GM06990 (cell line): ENCODE measurements around the gene ORAI2.

Experiments used
- DNase-seq: peaks from one replicate; pipeline ENCODE4 v3.0.0-alpha.2; 2011; ENCODE audit not compliant: insufficient read length; ENCODE audit errors: extremely low read depth
- H3K27me3 ChIP-seq: replicated peaks from 2 replicates; pipeline ENCODE4 v1.6.0; 2011; ENCODE audit warnings: low read length; ENCODE audit not compliant: control insufficient read depth, insufficient read depth
- H3K36me3 ChIP-seq: 2 replicates; pipeline ENCODE4 v1.5.1; 2011; ENCODE audit warnings: low read length; ENCODE audit not compliant: control insufficient read depth, insufficient read depth
- H3K4me3 ChIP-seq: replicated peaks from 2 replicates; pipeline ENCODE4 v1.5.1; 2011; ENCODE audit warnings: low read depth, mild to moderate bottlenecking, control low read depth, low read length
- CTCF ChIP-seq: IDR thresholded peaks from 2 replicates; pipeline ENCODE4 v1.5.1; 2011; ENCODE audit warnings: low read length, control low read depth, mild to moderate bottlenecking, inconsistent platforms; ENCODE audit not compliant: insufficient read depth, poor library complexity, severe bottlenecking

The ORAI2 gene

DNA sequence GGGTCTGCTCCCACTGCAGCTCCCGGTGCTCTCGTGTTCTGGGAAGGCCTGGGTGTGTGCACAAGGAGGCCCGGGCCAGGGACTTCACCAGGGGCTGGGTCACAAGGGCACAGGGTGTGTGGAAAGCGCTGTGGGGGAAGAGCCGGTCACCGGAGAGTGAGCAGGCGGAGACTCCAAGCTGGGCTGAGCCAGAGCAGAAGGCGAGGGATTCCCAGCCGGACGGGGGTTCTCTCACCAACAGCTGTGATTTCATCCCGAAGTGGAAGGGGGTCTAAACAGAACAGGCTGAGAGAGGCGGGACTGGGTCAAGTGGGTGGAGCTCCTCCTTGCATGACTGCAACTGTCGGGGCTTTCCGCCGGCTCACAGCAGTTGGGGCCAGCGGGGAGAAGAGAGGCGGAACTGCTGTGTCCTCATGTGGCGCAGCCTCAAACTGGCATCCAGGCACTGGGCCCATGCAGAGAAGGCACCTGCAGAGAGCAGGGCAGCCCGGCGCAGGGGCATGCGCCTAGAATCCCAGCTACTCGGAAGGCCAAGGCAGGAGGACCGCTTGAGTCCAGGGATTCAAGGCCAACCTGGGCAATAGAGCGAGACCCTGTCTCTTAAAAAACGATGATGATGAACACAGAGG, 7.6 kb upstream of the ORAI2 start:
- Histone ChIP-seq H3K27me3 (no peaks in the 10 kb centered on the region), H3K4me3 (peak overlapping the region; percentile 44)

DNA sequence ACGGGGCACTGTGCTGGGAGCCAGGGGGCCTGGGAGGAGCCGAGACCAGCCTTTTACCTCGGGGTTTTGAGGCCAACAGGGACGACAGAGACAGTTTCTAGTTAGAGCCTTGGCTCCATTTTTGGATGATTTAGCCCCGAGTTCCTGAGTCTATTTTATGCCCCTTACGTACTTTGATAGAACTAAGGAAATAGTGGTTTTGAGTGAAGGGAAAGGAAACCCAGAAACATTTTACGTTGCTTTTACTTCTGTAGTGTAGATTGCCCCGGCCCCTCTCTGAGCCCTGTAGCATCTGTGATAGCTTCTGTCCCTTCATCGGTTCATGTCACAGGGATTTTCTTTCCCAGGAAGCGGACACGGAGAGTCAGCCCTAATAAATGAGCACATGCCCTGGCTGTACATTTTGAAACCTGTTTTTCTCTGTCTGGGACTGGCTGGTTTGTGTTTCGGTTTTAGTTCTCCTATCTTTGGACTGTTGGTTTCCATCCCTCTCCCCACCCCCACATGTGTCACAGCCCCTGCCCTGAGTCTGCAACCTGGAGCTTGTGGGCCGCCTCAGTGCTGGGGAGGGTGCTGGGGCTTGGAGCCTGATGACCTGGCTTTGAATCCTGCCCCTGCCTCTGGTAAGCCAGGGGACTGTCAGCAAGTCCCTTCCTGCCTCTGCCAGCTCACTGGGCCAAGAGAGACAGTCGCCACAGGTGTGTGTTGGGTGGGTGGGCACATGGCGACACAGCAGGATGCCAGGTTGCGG, 6.9 kb upstream of the ORAI2 start:
- H3K4me3 ChIP-seq: peak overlapping the region; percentile 52
- peak; percentile 80 for DNase-seq
- H3K36me3 ChIP-seq: peaks cover 3% of the 10 kb centered on the region
- TF ChIP-seq CTCF: no peak
- no peaks in the 10 kb centered on the region for H3K27me3 ChIP-seq

More for the DNA sequence above, 7.6 kb upstream of the ORAI2 start:
- peaks cover 3% of the 10 kb centered on the region for H3K36me3 ChIP-seq
- no peak for TF ChIP-seq CTCF
- DNase-seq: peak; percentile 90

GRCh38 chr7:102427019-102427405, 6.4 kb upstream of the ORAI2 start:
- no peaks in the 10 kb centered on the region for H3K27me3 ChIP-seq
- no peak for DNase-seq
- no peak for TF ChIP-seq CTCF
- peak overlapping the region; percentile 52 for H3K4me3 ChIP-seq
- H3K36me3 ChIP-seq: peaks cover 3% of the 10 kb centered on the region

GRCh38 chr7:102429141-102429899, 4.1 kb upstream of the ORAI2 start:
- Histone ChIP-seq H3K36me3 (peaks cover 3% of the 10 kb centered on the region), H3K4me3 (no peak overlapping the region), H3K27me3 (no peaks in the 10 kb centered on the region)
- TF ChIP-seq CTCF: no peak
- no peak for DNase-seq

GRCh38 chr7:102431617-102432298, 1.6 kb upstream of the ORAI2 start:
- H3K4me3 ChIP-seq: no peak overlapping the region
- no peak for TF ChIP-seq CTCF
- H3K27me3 ChIP-seq: no peaks in the 10 kb centered on the region
- DNase-seq: peak; percentile 71
- H3K36me3 ChIP-seq: peaks cover 3% of the 10 kb centered on the region; the same call in 1 of the 2 replicates
